Prostate gland (tissue), 2 donors: ENCODE measurements around the gene DDX31. TPM values are rescaled to one million over a fixed set of nuclear protein-coding genes. Genes with fewer than 3 reads are reported as not detected.

Experiments
- DNase-seq: peaks from one replicate; pipeline ENCODE4 v3.0.0-alpha.2; 2019; ENCODE audit warnings: low spot score
- H3K27ac ChIP-seq, 2 donors: fragments of 200-600 bp; sonication (generic); 2 replicates each; pipeline ENCODE4 v1.5.1; 2017 to 2019
- H3K27me3 ChIP-seq: fragments of 200-600 bp; sonication (generic); replicated peaks from 2 replicates; pipeline ENCODE4 v1.5.1; 2019; ENCODE audit not compliant: insufficient read depth
- H3K36me3 ChIP-seq, 2 donors: fragments of 200-600 bp; sonication (generic); 1 replicate in 1 of 2; 2 replicates in 1 of 2; pipeline versions ENCODE4 v1.5.1 to v1.8.1; 2017 to 2019
- H3K4me1 ChIP-seq: fragments of 200-600 bp; sonication (generic); replicated peaks from 2 replicates; pipeline ENCODE4 v1.5.1; 2019
- H3K4me3 ChIP-seq, 2 donors: fragments of 200-600 bp; sonication (generic); 2 replicates each; pipeline ENCODE4 v1.5.1; 2017 to 2019
- H3K9me3 ChIP-seq: fragments of 200-600 bp; sonication (generic); 2 replicates; pipeline ENCODE4 v1.5.1; 2017
- POLR2A ChIP-seq: fragments of 450-650 bp; IDR thresholded peaks from one replicate; pipeline ENCODE4 v1.6.1; 2016; ENCODE audit warnings: antibody characterized with exemption, mild to moderate bottlenecking
- POLR2AphosphoS5 ChIP-seq: sonication (generic); formaldehyde crosslinking; IDR thresholded peaks from one replicate; pipeline ENCODE4 v1.6.1; 2017; ENCODE audit warnings: antibody characterized with exemption
- WGBS: methylation state at CpG from one replicate; pipeline ENCODE4 v1.1.5; 2018; 5-methylcytosine and 5-hydroxymethylcytosine counted together
- intact Hi-C: fragments of 100-400 bp; cut with DNase I; formaldehyde crosslinking; loops from one replicate; pipeline ENCODE4 v1.14.2; 2022
- total RNA-seq, 2 donors: library from RNA; depleted of rRNA; stranded (reverse); fragments of >200 nt; gene quantifications; one replicate each; pipeline ENCODE4 v1.1.0, GENCODE V29; 2016
- TF ChIP-seq, protein P1 (sequence below), 4 experiments: fragments of 200-600 bp in 2 of 4; fragments of 450-650 bp in 2 of 4; sonication (generic) in 2 of 4; IDR thresholded peaks; 1 replicate in 3 of 4; 2 replicates in 1 of 4; pipeline ENCODE4 v1.5.1; 2016 to 2019; ENCODE audit warnings: antibody characterized with exemption in 4 of 4, mild to moderate bottlenecking in 2 of 4, moderate library complexity in 2 of 4

The DDX31 gene
- total RNA-seq, 2 donors from 2014 or later, result 19.0 to 22.2 TPM

DNA sequence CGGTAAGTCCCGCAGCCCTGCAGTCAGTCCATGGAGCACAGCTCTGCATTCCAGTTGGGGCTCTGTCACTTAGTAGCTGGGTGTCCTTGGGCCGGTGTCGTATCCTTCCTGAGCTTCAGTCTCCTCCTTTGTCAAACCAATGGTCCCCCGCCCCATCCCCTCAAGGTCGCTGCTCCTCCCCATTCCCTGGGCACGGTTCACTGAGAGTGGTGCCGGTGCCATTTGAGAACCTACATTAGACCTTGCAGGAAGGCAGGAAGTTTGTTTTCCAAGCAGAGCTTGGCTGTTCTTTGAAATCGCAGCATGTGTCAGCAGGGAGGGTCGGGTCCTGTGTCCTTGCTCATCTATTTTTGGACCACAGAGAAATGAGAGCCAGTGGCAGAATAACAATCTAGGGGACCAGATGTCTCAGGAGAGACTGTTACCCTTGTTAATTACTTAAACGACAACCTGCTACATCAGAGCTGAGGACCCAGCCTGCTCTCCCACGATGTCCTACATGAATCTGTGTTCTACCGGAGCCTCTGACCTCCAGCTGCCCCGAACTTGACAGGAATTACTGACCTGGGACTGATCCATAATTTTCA lies 109.1 kb downstream of the DDX31 start:
- Histone ChIP-seq H3K4me1 (no peaks in the 10 kb centered on the region), H3K4me3 (no peak overlapping the region), H3K27me3 (peaks cover 4% of the 10 kb centered on the region), H3K9me3 (no peaks in the 10 kb centered on the region), H3K27ac (no peak overlapping the region), H3K36me3 (no peaks in the 10 kb centered on the region)
- TF ChIP-seq POLR2A, result no peak
- TF ChIP-seq, protein P1, sequence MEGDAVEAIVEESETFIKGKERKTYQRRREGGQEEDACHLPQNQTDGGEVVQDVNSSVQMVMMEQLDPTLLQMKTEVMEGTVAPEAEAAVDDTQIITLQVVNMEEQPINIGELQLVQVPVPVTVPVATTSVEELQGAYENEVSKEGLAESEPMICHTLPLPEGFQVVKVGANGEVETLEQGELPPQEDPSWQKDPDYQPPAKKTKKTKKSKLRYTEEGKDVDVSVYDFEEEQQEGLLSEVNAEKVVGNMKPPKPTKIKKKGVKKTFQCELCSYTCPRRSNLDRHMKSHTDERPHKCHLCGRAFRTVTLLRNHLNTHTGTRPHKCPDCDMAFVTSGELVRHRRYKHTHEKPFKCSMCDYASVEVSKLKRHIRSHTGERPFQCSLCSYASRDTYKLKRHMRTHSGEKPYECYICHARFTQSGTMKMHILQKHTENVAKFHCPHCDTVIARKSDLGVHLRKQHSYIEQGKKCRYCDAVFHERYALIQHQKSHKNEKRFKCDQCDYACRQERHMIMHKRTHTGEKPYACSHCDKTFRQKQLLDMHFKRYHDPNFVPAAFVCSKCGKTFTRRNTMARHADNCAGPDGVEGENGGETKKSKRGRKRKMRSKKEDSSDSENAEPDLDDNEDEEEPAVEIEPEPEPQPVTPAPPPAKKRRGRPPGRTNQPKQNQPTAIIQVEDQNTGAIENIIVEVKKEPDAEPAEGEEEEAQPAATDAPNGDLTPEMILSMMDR (IDR thresholded peaks at IDR 0.05), result no peak
- TF ChIP-seq POLR2AphosphoS5, result no peak
- DNase-seq, result no peak
- WGBS, result 31% methylated on average over 14 of the region's 14 CpGs
- intact Hi-C loops, result no loop called here

DNA sequence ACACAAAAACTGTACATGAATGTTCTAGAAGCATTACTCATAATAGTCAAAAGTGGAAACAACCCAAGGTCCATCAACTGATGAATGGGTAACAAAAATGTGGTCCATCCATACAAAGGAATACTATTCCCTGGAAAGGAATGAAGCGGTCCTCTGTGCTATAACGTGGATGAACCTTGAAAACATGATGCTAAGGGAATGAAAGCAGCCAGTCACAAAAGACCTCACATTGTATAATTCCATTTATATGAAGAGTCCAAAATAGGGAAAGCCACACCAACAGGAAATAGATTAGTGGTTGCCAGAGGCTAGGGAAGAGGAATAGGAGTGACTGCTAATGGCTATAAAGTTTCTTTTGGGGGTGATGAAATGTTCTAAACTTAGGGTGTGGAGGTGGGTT lies 110.1 kb downstream of the DDX31 start:
- peaks cover 4% of the 10 kb centered on the region for H3K27me3 ChIP-seq
- TF ChIP-seq, protein P1 (IDR thresholded peaks at IDR 0.05), result no peak
- TF ChIP-seq POLR2AphosphoS5, result no peak
- TF ChIP-seq POLR2A, result no peak
- WGBS, result 92% methylated on average over 2 of the region's 2 CpGs

DNA sequence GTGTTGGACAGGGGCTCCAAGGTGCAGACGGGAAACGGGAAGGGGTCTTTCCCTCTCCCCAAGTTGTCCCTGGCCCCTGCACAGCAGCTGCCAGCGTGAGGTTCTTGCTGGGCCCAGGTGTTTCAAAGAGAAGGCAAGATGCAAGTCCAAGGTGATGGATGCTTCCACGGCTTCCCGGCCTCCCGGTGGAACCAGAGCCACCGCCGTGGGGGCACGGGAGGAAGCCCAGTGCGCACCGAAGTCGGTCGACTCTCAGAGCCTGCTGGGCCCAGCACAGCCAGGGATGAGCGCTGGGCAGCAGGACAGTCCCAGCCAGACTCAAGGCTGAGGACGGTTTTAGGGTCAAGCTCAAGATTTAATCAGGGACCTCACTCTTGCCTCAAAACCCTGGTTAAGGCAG lies 112.6 kb downstream of the DDX31 start:
- Histone ChIP-seq H3K36me3 (no peaks in the 10 kb centered on the region), H3K27ac (no peak overlapping the region), H3K9me3 (no peaks in the 10 kb centered on the region), H3K4me3 (no peak overlapping the region), H3K4me1 (no peaks in the 10 kb centered on the region), H3K27me3 (peaks cover 2% of the 10 kb centered on the region)
- intact Hi-C loops, result no loop called here
- DNase-seq, result no peak
- TF ChIP-seq POLR2AphosphoS5, result no peak
- TF ChIP-seq, protein P1 (IDR thresholded peaks at IDR 0.05), result no peak
- TF ChIP-seq POLR2A, result no peak
- 86% methylated on average over 15 of the region's 15 CpGs for WGBS

More for the DNA sequence above, 110.1 kb downstream of the DDX31 start:
- no peaks in the 10 kb centered on the region for H3K36me3 ChIP-seq
- no peaks in the 10 kb centered on the region for H3K4me1 ChIP-seq
- H3K27ac ChIP-seq, result no peak overlapping the region
- no peak overlapping the region for H3K4me3 ChIP-seq
- no peaks in the 10 kb centered on the region for H3K9me3 ChIP-seq
- intact Hi-C loops, result no loop called here
- no peak for DNase-seq

DNA sequence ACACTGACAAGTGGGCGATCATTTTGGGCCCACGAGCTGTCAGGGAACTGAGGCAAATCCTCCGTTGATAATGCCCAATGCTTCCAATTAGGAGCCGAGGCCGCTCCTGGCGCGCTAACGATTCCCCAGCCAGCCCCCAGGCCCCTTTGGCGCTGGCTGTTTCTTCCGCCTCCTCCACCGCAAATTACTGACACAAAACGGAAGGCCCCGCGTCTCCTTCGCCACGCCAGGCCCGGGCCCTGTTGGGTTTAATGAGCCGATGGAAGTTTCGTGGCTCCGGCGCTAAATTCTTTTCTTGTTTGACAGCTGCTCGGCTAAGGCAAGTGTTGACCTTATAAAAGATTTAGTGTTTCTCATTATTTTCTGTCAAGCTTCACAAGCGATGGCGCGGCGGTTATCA lies 113.1 kb downstream of the DDX31 start:
- peaks cover 2% of the 10 kb centered on the region for H3K27me3 ChIP-seq
- no peaks in the 10 kb centered on the region for H3K4me1 ChIP-seq
- 35% methylated on average over 26 of the region's 26 CpGs for WGBS
- intact Hi-C loops, result no loop called here
- TF ChIP-seq, protein P1 (IDR thresholded peaks at IDR 0.05), result no peak
- no peak for TF ChIP-seq POLR2A
- no peak for TF ChIP-seq POLR2AphosphoS5
- H3K9me3 ChIP-seq, result no peaks in the 10 kb centered on the region
- H3K36me3 ChIP-seq, result no peaks in the 10 kb centered on the region
- H3K27ac ChIP-seq, result no peak overlapping the region
- DNase-seq, result no peak
- no peak overlapping the region for H3K4me3 ChIP-seq

DNA sequence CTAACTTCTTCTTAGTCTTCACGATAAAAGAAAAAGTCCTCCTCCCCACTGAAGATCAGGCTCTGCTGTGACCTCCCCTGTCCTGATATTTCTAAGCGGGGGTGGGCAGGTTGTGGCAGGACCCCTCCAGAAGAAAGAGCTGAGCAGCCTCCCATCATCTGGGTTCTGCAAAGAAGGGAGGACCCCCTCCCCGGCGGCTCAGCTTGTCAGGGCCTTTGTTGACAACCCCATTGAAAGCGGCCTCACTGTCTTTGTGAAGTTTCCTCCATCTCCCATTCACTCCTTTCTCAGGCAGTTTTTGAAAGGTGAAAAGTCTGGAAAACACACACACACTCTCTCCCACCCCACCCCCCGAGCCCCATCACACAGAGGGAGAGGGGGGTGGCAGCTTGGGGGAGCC lies 113.5 kb downstream of the DDX31 start:
- no peak for DNase-seq
- 57% methylated on average over 6 of the region's 6 CpGs for WGBS
- H3K27ac ChIP-seq, result no peak overlapping the region
- H3K36me3 ChIP-seq, result no peaks in the 10 kb centered on the region
- H3K4me1 ChIP-seq, result no peaks in the 10 kb centered on the region
- H3K9me3 ChIP-seq, result no peaks in the 10 kb centered on the region
- H3K4me3 ChIP-seq, result no peak overlapping the region
- intact Hi-C loops, result no loop called here
- TF ChIP-seq POLR2A (no peak), POLR2AphosphoS5 (no peak)
- TF ChIP-seq, protein P1 (IDR thresholded peaks at IDR 0.05), result no peak
- peaks cover 2% of the 10 kb centered on the region for H3K27me3 ChIP-seq
